ENCODE measurements around the gene DUOX1.

GRCh38 chr15:45102226-45102625, 27.6 kb upstream of the DUOX1 start:
- TF ChIP-seq POLR2A (IDR thresholded peaks at IDR 0.05), result no peak
- TF ChIP-seq CTCF (IDR thresholded peaks at IDR 0.05), result no peak
